Measurements from ENCODE around the gene CCDC40. TPM values are rescaled to one million over a fixed set of nuclear protein-coding genes. Genes with fewer than 3 reads are reported as not detected.
A peak's percentile ranks its signal among the peaks of the same experiment; 100 is the strongest.

CCDC40 gene
- polyA plus RNA-seq, 1 donor, result 5.7 TPM

DNA sequence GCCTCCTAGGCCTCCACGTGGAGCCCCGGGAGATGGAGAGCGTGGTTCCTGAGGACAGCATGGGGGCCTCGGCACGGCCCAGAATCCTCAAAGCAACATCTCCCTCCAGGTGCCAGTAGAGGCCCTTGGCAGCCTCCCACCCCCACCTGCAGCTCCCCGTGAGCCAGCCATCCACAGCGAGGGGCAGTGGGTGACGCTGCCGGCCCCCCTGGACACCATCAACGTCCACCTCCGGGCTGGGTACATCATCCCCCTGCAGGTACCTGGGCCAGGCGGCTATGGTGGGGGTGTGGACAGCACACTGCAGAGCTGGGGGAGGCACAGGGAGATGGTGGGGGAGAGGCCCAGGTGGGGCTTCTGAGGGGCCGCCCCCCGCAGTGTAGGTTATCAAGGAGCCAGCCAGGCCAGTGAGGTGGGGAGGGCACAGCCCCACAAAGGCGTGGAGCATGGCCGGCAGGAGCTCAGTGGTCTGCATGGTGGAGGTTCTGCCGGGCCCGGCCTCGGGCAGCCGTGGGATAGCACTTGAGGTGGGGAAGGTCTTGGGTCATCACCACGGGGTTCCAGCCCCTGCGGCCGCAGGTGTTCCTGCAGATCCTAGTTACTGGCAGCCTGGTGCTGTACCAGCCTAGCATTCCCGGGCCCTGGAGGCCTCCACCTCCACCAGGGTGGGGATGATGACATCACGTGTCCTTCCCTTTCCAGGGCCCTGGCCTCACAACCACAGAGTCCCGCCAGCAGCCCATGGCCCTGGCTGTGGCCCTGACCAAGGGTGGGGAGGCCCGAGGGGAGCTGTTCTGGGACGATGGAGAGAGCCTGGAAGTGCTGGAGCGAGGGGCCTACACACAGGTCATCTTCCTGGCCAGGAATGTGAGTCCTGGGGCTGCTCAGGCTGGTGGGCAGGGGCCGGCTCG, 81.3 kb downstream of the CCDC40 start:
- H3K27me3 ChIP-seq (ENCODE audit: control insufficient read depth, insufficient read depth, low read length), result no peaks in the 10 kb centered on the region
- no CpG with 5 or more reads among the region's 31 CpGs for WGBS (ENCODE audit: insufficient coverage, low lambda C conversion rate)
- H3K9me3 ChIP-seq (ENCODE audit: control insufficient read depth, low read depth, low read length), result no peaks in the 10 kb centered on the region
- no peak for DNase-seq
- H3K4me1 ChIP-seq (ENCODE audit: control insufficient read depth, insufficient read depth, low read length), result no peaks in the 10 kb centered on the region
- H3K27ac ChIP-seq (ENCODE audit: low read length), result no peak overlapping the region
- H3K4me3 ChIP-seq (ENCODE audit: low read length), result no peak overlapping the region
- H3K36me3 ChIP-seq (ENCODE audit: control insufficient read depth, insufficient read depth, low read length), result peaks cover 2% of the 10 kb centered on the region

GRCh38 chr17:80118601-80119270, 82.3 kb downstream of the CCDC40 start:
- no CpG with 5 or more reads among the region's 35 CpGs for WGBS (ENCODE audit: insufficient coverage, low lambda C conversion rate)
- DNase-seq, result no peak
- Histone ChIP-seq H3K9me3 (ENCODE audit: control insufficient read depth, low read depth, low read length) (no peaks in the 10 kb centered on the region), H3K4me3 (ENCODE audit: low read length) (no peak overlapping the region), H3K27me3 (ENCODE audit: control insufficient read depth, insufficient read depth, low read length) (no peaks in the 10 kb centered on the region), H3K27ac (ENCODE audit: low read length) (no peak overlapping the region), H3K36me3 (ENCODE audit: control insufficient read depth, insufficient read depth, low read length) (peaks cover 2% of the 10 kb centered on the region), H3K4me1 (ENCODE audit: control insufficient read depth, insufficient read depth, low read length) (no peaks in the 10 kb centered on the region)

GRCh38 chr17:80119271-80119791, 82.9 kb downstream of the CCDC40 start:
- no peak for DNase-seq
- Histone ChIP-seq H3K4me3 (ENCODE audit: low read length) (no peak overlapping the region), H3K9me3 (ENCODE audit: control insufficient read depth, low read depth, low read length) (no peaks in the 10 kb centered on the region), H3K4me1 (ENCODE audit: control insufficient read depth, insufficient read depth, low read length) (no peaks in the 10 kb centered on the region), H3K36me3 (ENCODE audit: control insufficient read depth, insufficient read depth, low read length) (peaks cover 2% of the 10 kb centered on the region), H3K27me3 (ENCODE audit: control insufficient read depth, insufficient read depth, low read length) (no peaks in the 10 kb centered on the region), H3K27ac (ENCODE audit: low read length) (no peak overlapping the region)
- no CpG with 5 or more reads among the region's 24 CpGs for WGBS (ENCODE audit: insufficient coverage, low lambda C conversion rate)

DNA sequence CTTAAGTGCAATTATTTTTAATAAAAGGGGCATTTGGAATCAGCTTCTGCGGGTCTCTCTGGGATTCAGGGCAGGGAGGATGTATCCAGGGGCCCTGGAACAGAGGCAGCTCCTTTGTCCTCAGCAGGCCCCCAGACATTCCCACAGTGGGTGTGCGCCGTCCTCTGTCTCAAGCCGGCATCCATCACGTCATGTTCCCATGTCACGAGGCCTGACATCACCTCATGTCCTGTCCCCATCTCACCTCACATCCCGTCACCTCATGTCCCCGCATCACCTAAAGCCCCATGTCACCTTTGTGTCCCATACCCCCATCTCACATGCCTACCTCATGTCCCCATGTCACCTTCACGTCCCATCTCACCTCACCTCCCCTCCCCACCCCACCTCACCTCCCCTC, 83.4 kb downstream of the CCDC40 start:
- Histone ChIP-seq H3K9me3 (ENCODE audit: control insufficient read depth, low read depth, low read length) (no peaks in the 10 kb centered on the region), H3K27me3 (ENCODE audit: control insufficient read depth, insufficient read depth, low read length) (no peaks in the 10 kb centered on the region), H3K4me3 (ENCODE audit: low read length) (no peak overlapping the region), H3K4me1 (ENCODE audit: control insufficient read depth, insufficient read depth, low read length) (no peaks in the 10 kb centered on the region), H3K27ac (ENCODE audit: low read length) (no peak overlapping the region), H3K36me3 (ENCODE audit: control insufficient read depth, insufficient read depth, low read length) (peaks cover 2% of the 10 kb centered on the region)
- DNase-seq, result no peak
- no CpG with 5 or more reads among the region's 9 CpGs for WGBS (ENCODE audit: insufficient coverage, low lambda C conversion rate)

DNA sequence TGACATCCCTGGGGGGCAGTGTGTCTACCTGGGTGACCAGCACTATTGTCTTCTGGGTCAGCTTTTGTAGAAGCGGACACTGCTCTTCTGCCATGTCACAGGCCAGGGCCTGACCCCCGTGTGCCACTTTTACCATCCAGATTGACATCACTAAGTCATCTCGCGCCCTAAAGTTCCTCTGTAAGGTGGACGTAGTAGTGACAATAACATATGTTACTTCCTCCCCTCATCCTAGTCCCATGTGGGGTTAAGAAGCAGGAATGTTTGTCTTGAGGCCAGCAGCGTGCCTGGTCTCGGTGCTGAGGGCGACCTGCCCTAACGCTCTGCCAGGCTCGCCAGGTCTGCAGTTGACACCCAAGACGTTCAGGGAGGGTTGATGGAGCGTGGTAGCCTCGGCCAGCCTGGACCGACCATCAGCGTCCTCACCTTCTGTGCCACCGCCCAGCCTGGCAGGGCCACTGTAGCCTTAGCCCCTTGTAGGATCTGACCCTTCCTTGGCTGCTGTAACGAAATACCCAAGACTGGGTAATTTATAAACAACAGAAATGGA, 85.7 kb downstream of the CCDC40 start:
- no peak overlapping the region for H3K27ac ChIP-seq (ENCODE audit: low read length)
- WGBS (ENCODE audit: insufficient coverage, low lambda C conversion rate), result no CpG with 5 or more reads among the region's 17 CpGs
- H3K4me1 ChIP-seq (ENCODE audit: control insufficient read depth, insufficient read depth, low read length), result no peaks in the 10 kb centered on the region
- peaks cover 2% of the 10 kb centered on the region for H3K36me3 ChIP-seq (ENCODE audit: control insufficient read depth, insufficient read depth, low read length)
- no peak for DNase-seq
- no peak overlapping the region for H3K4me3 ChIP-seq (ENCODE audit: low read length)
- H3K27me3 ChIP-seq (ENCODE audit: control insufficient read depth, insufficient read depth, low read length), result peaks cover 4% of the 10 kb centered on the region
- no peaks in the 10 kb centered on the region for H3K9me3 ChIP-seq (ENCODE audit: control insufficient read depth, low read depth, low read length)

- H3K9me3 ChIP-seq (ENCODE audit: control insufficient read depth, low read depth, low read length), result no peaks in the 10 kb centered on the region
- H3K27me3 ChIP-seq (ENCODE audit: control insufficient read depth, insufficient read depth, low read length), result peaks cover 4% of the 10 kb centered on the region
- H3K4me3 ChIP-seq (ENCODE audit: low read length), result no peak overlapping the region
- WGBS (ENCODE audit: insufficient coverage, low lambda C conversion rate), result no CpG with 5 or more reads among the region's 6 CpGs
- no peak overlapping the region for H3K27ac ChIP-seq (ENCODE audit: low read length)
- DNase-seq, result no peak
- H3K36me3 ChIP-seq (ENCODE audit: control insufficient read depth, insufficient read depth, low read length), result peaks cover 2% of the 10 kb centered on the region
- H3K4me1 ChIP-seq (ENCODE audit: control insufficient read depth, insufficient read depth, low read length), result no peaks in the 10 kb centered on the region
These were observed 86.6 kb downstream of the CCDC40 start for GRCh38 chr17:80122926-80123505.

DNA sequence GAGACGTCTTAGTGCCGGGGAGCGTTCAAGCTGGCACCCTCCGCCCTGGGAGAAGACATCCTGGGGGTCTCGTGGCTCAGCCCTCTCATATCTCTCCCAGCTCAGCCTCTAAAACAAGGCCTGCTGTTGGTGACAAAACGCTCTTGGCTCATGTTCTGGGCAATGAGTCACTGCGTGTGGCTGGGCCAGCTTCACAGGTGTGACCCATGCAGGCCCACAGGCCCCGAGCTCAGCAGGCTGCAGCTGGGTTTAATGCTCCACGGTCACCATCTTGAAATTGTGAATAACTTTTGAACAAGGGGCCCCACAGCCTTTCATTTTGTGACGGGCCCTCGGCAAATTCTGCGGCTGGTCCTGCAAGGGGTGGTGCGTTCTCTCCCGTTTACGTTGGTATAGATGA, 87.3 kb downstream of the CCDC40 start:
- no peak overlapping the region for H3K4me3 ChIP-seq (ENCODE audit: low read length)
- H3K27me3 ChIP-seq (ENCODE audit: control insufficient read depth, insufficient read depth, low read length), result peaks cover 4% of the 10 kb centered on the region
- DNase-seq, result no peak
- no peaks in the 10 kb centered on the region for H3K9me3 ChIP-seq (ENCODE audit: control insufficient read depth, low read depth, low read length)
- H3K36me3 ChIP-seq (ENCODE audit: control insufficient read depth, insufficient read depth, low read length), result no peaks in the 10 kb centered on the region
- no peaks in the 10 kb centered on the region for H3K4me1 ChIP-seq (ENCODE audit: control insufficient read depth, insufficient read depth, low read length)
- WGBS (ENCODE audit: insufficient coverage, low lambda C conversion rate), result no CpG with 5 or more reads among the region's 15 CpGs
- no peak overlapping the region for H3K27ac ChIP-seq (ENCODE audit: low read length)

- WGBS (ENCODE audit: insufficient coverage, low lambda C conversion rate), result no CpG with 5 or more reads among the region's 15 CpGs
- Histone ChIP-seq H3K27ac (ENCODE audit: low read length) (no peak overlapping the region), H3K36me3 (ENCODE audit: control insufficient read depth, insufficient read depth, low read length) (no peaks in the 10 kb centered on the region)
These were observed 88.0 kb downstream of the CCDC40 start for GRCh38 chr17:80124351-80124981.

GRCh38 chr17:80125656-80126448, 89.4 kb downstream of the CCDC40 start:
- Histone ChIP-seq H3K36me3 (ENCODE audit: control insufficient read depth, insufficient read depth, low read length) (no peaks in the 10 kb centered on the region), H3K4me3 (ENCODE audit: low read length) (no peak overlapping the region), H3K4me1 (ENCODE audit: control insufficient read depth, insufficient read depth, low read length) (no peaks in the 10 kb centered on the region), H3K27me3 (ENCODE audit: control insufficient read depth, insufficient read depth, low read length) (peaks cover 4% of the 10 kb centered on the region), H3K9me3 (ENCODE audit: control insufficient read depth, low read depth, low read length) (no peaks in the 10 kb centered on the region), H3K27ac (ENCODE audit: low read length) (no peak overlapping the region)
- WGBS (ENCODE audit: insufficient coverage, low lambda C conversion rate), result 20% methylated on average over 2 of the region's 14 CpGs
- no peak for DNase-seq

More at GRCh38 chr17:80124351-80124981, 88.0 kb downstream of the CCDC40 start:
- Histone ChIP-seq H3K4me1 (ENCODE audit: control insufficient read depth, insufficient read depth, low read length) (no peaks in the 10 kb centered on the region), H3K4me3 (ENCODE audit: low read length) (no peak overlapping the region), H3K27me3 (ENCODE audit: control insufficient read depth, insufficient read depth, low read length) (peaks cover 4% of the 10 kb centered on the region), H3K9me3 (ENCODE audit: control insufficient read depth, low read depth, low read length) (no peaks in the 10 kb centered on the region)
- peak in 1 of 2 donors; percentile 60 for DNase-seq

All from large intestine (tissue), 3 donors.